Uterus (tissue), 2 donors: ENCODE data around the gene GNAO1.

Source experiments
- CTCF ChIP-seq, 4 experiments: fragments of 200-600 bp in 2 of 4; fragments of 450-650 bp in 2 of 4; sonication (generic) in 2 of 4; IDR thresholded peaks; one replicate each; pipeline ENCODE4 v1.5.1; 2016 to 2019; ENCODE audit warnings: antibody characterized with exemption in 4 of 4, mild to moderate bottlenecking in 2 of 4, moderate library complexity in 1 of 4
- POLR2A ChIP-seq, 2 donors: fragments of 450-650 bp; IDR thresholded peaks; one replicate each; pipeline ENCODE4 v1.6.1; 2016; ENCODE audit warnings: antibody characterized with exemption in 2 of 2, mild to moderate bottlenecking in 1 of 2, moderate library complexity in 1 of 2

DNA sequence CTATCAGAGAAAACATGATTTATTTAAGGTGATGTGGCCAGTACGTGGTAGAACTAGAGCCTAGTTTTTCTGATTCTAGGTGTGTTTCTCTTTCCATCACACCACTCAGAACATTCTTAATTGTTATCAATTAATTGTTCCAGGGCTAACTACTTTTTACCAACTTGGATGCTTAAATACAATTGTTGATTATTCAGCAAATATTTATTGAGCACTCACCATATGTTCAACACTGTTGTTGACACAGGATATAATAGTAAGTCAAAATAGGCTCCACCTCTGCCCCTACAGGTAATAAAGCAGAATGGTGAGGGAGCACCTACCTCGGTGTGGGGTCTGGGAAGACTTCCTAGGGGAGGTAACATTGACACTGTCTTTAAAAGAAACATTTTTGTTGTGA is 16.1 kb downstream of the GNAO1 start:
- TF ChIP-seq POLR2A (IDR thresholded peaks at IDR 0.05) (no peak), CTCF (IDR thresholded peaks at IDR 0.05) (no peak)
